GM12878 (cell line): ENCODE data around the gene DLST. TPM values are rescaled to one million over a fixed set of nuclear protein-coding genes. Genes with fewer than 3 reads are reported as not detected.

Experiments
- ATAC-seq: fragments of 200-7000 bp; cut with Tn5 transposase; 3 replicates; pipeline ENCODE4 v1.9.1; 2020; ENCODE audit warnings: mild to moderate bottlenecking, moderate library complexity
- BruUV-seq: library from RNA; stranded (reverse); fragments of 400-500 nt; replicated peaks from 2 replicates; lab custom pipeline; 2021; lab: Mats Ljungman, UMichigan
- CTCF ChIA-PET: fragments of 300-600 bp; sonication (Branson Sonifier 250); formaldehyde crosslinking; extraction: SDS; loops from one replicate; lab custom pipeline; 2021; ENCODE audit warnings: inconsistent platforms; lab: Yijun Ruan, JAX
- POLR2A ChIA-PET: fragments of 350-600 bp; formaldehyde crosslinking; extraction: SDS; loops from one replicate; lab custom pipeline; 2021; ENCODE audit warnings: inconsistent platforms; lab: Charles Lee
- RAD21 ChIA-PET: fragments of 300-600 bp; sonication (Branson Sonifier 250); formaldehyde crosslinking; loops from one replicate; lab custom pipeline; 2023; ENCODE audit warnings: antibody characterized with exemption; ENCODE audit not compliant: unreplicated experiment; lab: Charles Lee
- SMC1A ChIA-PET: fragments of 300-600 bp; sonication (Branson Sonifier 250); formaldehyde crosslinking; loops from one replicate; lab custom pipeline; 2023; ENCODE audit not compliant: unreplicated experiment, uncharacterized antibody; lab: Charles Lee
- DNase-seq: peaks from one replicate; pipeline ENCODE4 v3.0.0-alpha.2; 2011; ENCODE audit warnings: low read depth, low spot score
- FAIRE-seq: peaks from 3 replicates; lab custom pipeline; 2011; peaks lifted over from hg19 to GRCh38; lab: Jason Lieb, UNC
- H2AFZ ChIP-seq: 2 replicates; pipeline ENCODE4 v1.6.0; 2011; ENCODE audit warnings: low read depth, low read length, control low read depth; ENCODE audit not compliant: control insufficient read depth
- H3K27ac ChIP-seq: 2 replicates; pipeline ENCODE4 v1.5.1; 2011; ENCODE audit warnings: control low read depth; ENCODE audit not compliant: control insufficient read depth, insufficient read depth
- H3K27me3 ChIP-seq, 2 experiments: replicated peaks in 1 of 2; 2 replicates each; pipeline versions ENCODE4 v1.6.0 to v1.6.1; 2011; ENCODE audit warnings: low read length in 1 of 2; ENCODE audit not compliant: control insufficient read depth in 2 of 2, insufficient read depth in 2 of 2
- H3K36me3 ChIP-seq, 2 experiments: 2 replicates each; pipeline ENCODE4 v1.5.1; 2011; ENCODE audit warnings: low read length in 1 of 2; ENCODE audit not compliant: control insufficient read depth in 2 of 2, insufficient read depth in 2 of 2
- H3K4me1 ChIP-seq: 2 replicates; pipeline ENCODE4 v1.6.1; 2011; ENCODE audit warnings: mild to moderate bottlenecking, low read length, moderate library complexity, mixed read lengths; ENCODE audit not compliant: control insufficient read depth, insufficient read depth
- H3K4me2 ChIP-seq: 2 replicates; pipeline ENCODE4 v1.6.0; 2011; ENCODE audit warnings: control low read depth; ENCODE audit not compliant: control insufficient read depth, insufficient read depth
- H3K4me3 ChIP-seq: fragments of 200-600 bp; sonication (generic); 2 replicates; pipeline ENCODE4 v1.5.1; 2016
- H3K79me2 ChIP-seq: 2 replicates; pipeline ENCODE4 v1.6.0; 2011; ENCODE audit warnings: low read length; ENCODE audit not compliant: control insufficient read depth, insufficient read depth
- H3K9ac ChIP-seq: 2 replicates; pipeline ENCODE4 v1.8.0; 2011; ENCODE audit warnings: low read length, control low read depth, mixed read lengths; ENCODE audit not compliant: control insufficient read depth, insufficient read depth
- H3K9me3 ChIP-seq: replicated peaks from 3 replicates; pipeline ENCODE4 v1.5.1; 2011; ENCODE audit warnings: mild to moderate bottlenecking, low read length; ENCODE audit not compliant: control insufficient read depth, insufficient read depth
- H4K20me1 ChIP-seq: 2 replicates; pipeline ENCODE4 v1.6.0; 2011; ENCODE audit not compliant: control insufficient read depth, insufficient read depth
- HCFC1 ChIP-seq: fragments of 150-350 bp; IDR thresholded peaks from 2 replicates; pipeline ENCODE4 v1.6.1; 2014; ENCODE audit warnings: low read length
- IKZF1 ChIP-seq: fragments of 450-650 bp; conservative IDR thresholded peaks from 2 replicates; pipeline ENCODE4 v1.6.1; 2017; ENCODE audit warnings: antibody characterized with exemption, mild to moderate bottlenecking
- MYB ChIP-seq: fragments of 150-350 bp; IDR thresholded peaks from 2 replicates; pipeline ENCODE4 v1.6.1; 2014; ENCODE audit warnings: mild to moderate bottlenecking, low read depth, low read length, borderline replicate concordance
- RAD21 ChIP-seq: IDR thresholded peaks from 2 replicates; pipeline ENCODE4 v1.6.1; 2011; ENCODE audit warnings: mild to moderate bottlenecking, low read depth, low read length, moderate library complexity; ENCODE audit not compliant: insufficient read depth
- SP1 ChIP-seq: IDR thresholded peaks from one replicate; pipeline ENCODE4 v1.6.1; 2011; ENCODE audit warnings: low read depth, low read length
- STAT3 ChIP-seq: IDR thresholded peaks from 2 replicates; pipeline ENCODE4 v1.6.1; 2011; ENCODE audit warnings: low read depth, low read length, improper control_type of control experiment
- TARDBP ChIP-seq: IDR thresholded peaks from 2 replicates; pipeline ENCODE4 v1.6.1; 2016; ENCODE audit warnings: borderline replicate concordance
- WRNIP1 ChIP-seq: IDR thresholded peaks from 2 replicates; pipeline ENCODE4 v1.6.1; 2011; ENCODE audit warnings: low read depth, low read length, improper control_type of control experiment, borderline replicate concordance
- ZNF207 ChIP-seq: fragments of 450-650 bp; IDR thresholded peaks from 2 replicates; pipeline ENCODE4 v1.6.1; 2014; ENCODE audit warnings: antibody characterized with exemption, mild to moderate bottlenecking, borderline replicate concordance
- ZSCAN29 ChIP-seq: fragments of 450-650 bp; IDR thresholded peaks from 2 replicates; pipeline ENCODE4 v1.6.1; 2017; ENCODE audit warnings: mild to moderate bottlenecking, moderate library complexity
- WGBS: methylation state at CpG from one replicate; pipeline ENCODE4 v1.1.6; 2016; ENCODE audit warnings: low lambda C conversion rate; ENCODE audit not compliant: insufficient replicate concordance, insufficient coverage; ENCODE audit errors: missing lambda C conversion rate; 5-methylcytosine and 5-hydroxymethylcytosine counted together
- in situ Hi-C: fragments of 300-500 bp; cut with MboI; formaldehyde crosslinking; loops from 9 replicates; pipeline ENCODE4 v1.14.3; 2018; ENCODE audit warnings: mixed read lengths
- intact Hi-C: fragments of 100-400 bp; cut with micrococcal nuclease; formaldehyde crosslinking; loops from one replicate; pipeline ENCODE4 v1.14.2; 2022; ENCODE audit not compliant: unreplicated experiment
- polyA plus RNA-seq, 11 experiments: library from polyadenylated mRNA; depleted of rRNA in 4 of 11; unstranded in 6 of 11; stranded (reverse) in 5 of 11; fragments of >200 nt; fragmentation: Nextera tagmentation in 4 of 11; fragmentation: Illumina TruSeq in 1 of 11; extraction: Ambion mirVana in 4 of 11; extraction: Trizol in 1 of 11; gene quantifications; 1 replicate in 1 of 11; 2 replicates in 10 of 11; pipeline versions ENCODE4 v1.2.1 to v1.2.3, GENCODE V29; 2011 to 2016; ENCODE audit warnings: inconsistent platforms in 2 of 11, missing spikeins in 2 of 11, low read depth in 1 of 11
- total RNA-seq, 4 experiments: library from RNA; depleted of rRNA in 3 of 4; stranded (reverse); fragments of >200 nt in 3 of 4; fragmentation: Illumina TruSeq in 1 of 4; extraction: Trizol in 1 of 4; gene quantifications; 2 replicates each; pipeline versions ENCODE4 v1.2.1 to v1.2.3, GENCODE V29; 2013 to 2021
- TF ChIP-seq, protein P1 (sequence below): fragments of 450-650 bp; formaldehyde crosslinking; IDR thresholded peaks from 2 replicates; pipeline ENCODE4 v1.5.0; 2022; ENCODE audit warnings: mild to moderate bottlenecking, missing genetic modification characterization
- TF ChIP-seq, protein P2 (sequence below): IDR thresholded peaks from 2 replicates; pipeline ENCODE4 v1.6.1; 2011; ENCODE audit warnings: low read depth, low read length, improper control_type of control experiment, borderline replicate concordance

DLST gene
- total and polyA plus RNA-seq, 10 of the 15 experiments (the other 5 are each of a cell fraction or from before 2014, with no cell fraction given), result 2.9 to 141 (median 67.7) TPM

GRCh38 chr14:74920281-74920680 is 38.6 kb downstream of the DLST start:
- in situ Hi-C loops (no loop called here), intact Hi-C loops (no loop called here)
- FAIRE-seq (no peak), DNase-seq (no peak), ATAC-seq (no peak)
- Histone ChIP-seq H3K79me2 (no peaks in the 10 kb centered on the region), H4K20me1 (no peaks in the 10 kb centered on the region), H3K36me3 (no peaks in the 10 kb centered on the region), H3K4me3 (no peak overlapping the region), H3K4me1 (no peaks in the 10 kb centered on the region; the same call in 1 of the 2 replicates), H3K4me2 (no peak overlapping the region), H3K9ac (no peak overlapping the region), H3K9me3 (no peaks in the 10 kb centered on the region), H3K27ac (no peak overlapping the region), H3K27me3 (no peaks in the 10 kb centered on the region), H2AFZ (no peak overlapping the region)
- no peak for TF ChIP-seq ZNF207
- ChIA-PET RAD21 (no interaction called here), POLR2A (no interaction called here), SMC1A (no interaction called here), CTCF (interaction anchor here (0.9 to 1.9 kb wide), 3 partner anchors 14 to 168 kb away, joined by 3 to 8 read pairs (median 5); no protein-coding TSS in a partner anchor)
- WGBS, result 55% methylated on average over 4 of the region's 4 CpGs
- no TSS peak for BruUV-seq

- Histone ChIP-seq H3K27me3 (no peaks in the 10 kb centered on the region), H4K20me1 (no peaks in the 10 kb centered on the region), H3K4me1 (no peaks in the 10 kb centered on the region; the same call in 1 of the 2 replicates), H3K36me3 (no peaks in the 10 kb centered on the region), H3K79me2 (no peaks in the 10 kb centered on the region), H3K4me2 (no peak overlapping the region), H2AFZ (no peak overlapping the region), H3K9ac (no peak overlapping the region), H3K27ac (no peak overlapping the region), H3K4me3 (no peak overlapping the region), H3K9me3 (no peaks in the 10 kb centered on the region)
- CTCF ChIA-PET, result interaction anchor here (0.7 to 1.9 kb wide), 4 partner anchors 9 to 207 kb away, joined by 3 to 8 read pairs (median 4); no protein-coding TSS in a partner anchor
- no TSS peak for BruUV-seq
- RAD21 ChIA-PET, result no interaction called here
- in situ Hi-C loops, result no loop called here
- 89% methylated on average over 19 of the region's 19 CpGs for WGBS
- SMC1A ChIA-PET, result interaction anchor here (0.7 to 1.2 kb wide), 2 partner anchors 10 to 167 kb away, joined by 3 read pairs; no protein-coding TSS in a partner anchor
- DNase-seq (no peak), FAIRE-seq (no peak), ATAC-seq (no peak)
- intact Hi-C loops, result no loop called here
- POLR2A ChIA-PET, result interaction anchor here (0.6 kb wide), 1 partner anchor 182 kb away, joined by 3 read pairs; no protein-coding TSS in a partner anchor
- TF ChIP-seq STAT3 (no peak), WRNIP1 (no peak), ZSCAN29 (no peak), IKZF1 (no peak), TARDBP (no peak), MYB (no peak), RAD21 (no peak), HCFC1 (no peak), SP1 (no peak)
- TF ChIP-seq, protein P1, sequence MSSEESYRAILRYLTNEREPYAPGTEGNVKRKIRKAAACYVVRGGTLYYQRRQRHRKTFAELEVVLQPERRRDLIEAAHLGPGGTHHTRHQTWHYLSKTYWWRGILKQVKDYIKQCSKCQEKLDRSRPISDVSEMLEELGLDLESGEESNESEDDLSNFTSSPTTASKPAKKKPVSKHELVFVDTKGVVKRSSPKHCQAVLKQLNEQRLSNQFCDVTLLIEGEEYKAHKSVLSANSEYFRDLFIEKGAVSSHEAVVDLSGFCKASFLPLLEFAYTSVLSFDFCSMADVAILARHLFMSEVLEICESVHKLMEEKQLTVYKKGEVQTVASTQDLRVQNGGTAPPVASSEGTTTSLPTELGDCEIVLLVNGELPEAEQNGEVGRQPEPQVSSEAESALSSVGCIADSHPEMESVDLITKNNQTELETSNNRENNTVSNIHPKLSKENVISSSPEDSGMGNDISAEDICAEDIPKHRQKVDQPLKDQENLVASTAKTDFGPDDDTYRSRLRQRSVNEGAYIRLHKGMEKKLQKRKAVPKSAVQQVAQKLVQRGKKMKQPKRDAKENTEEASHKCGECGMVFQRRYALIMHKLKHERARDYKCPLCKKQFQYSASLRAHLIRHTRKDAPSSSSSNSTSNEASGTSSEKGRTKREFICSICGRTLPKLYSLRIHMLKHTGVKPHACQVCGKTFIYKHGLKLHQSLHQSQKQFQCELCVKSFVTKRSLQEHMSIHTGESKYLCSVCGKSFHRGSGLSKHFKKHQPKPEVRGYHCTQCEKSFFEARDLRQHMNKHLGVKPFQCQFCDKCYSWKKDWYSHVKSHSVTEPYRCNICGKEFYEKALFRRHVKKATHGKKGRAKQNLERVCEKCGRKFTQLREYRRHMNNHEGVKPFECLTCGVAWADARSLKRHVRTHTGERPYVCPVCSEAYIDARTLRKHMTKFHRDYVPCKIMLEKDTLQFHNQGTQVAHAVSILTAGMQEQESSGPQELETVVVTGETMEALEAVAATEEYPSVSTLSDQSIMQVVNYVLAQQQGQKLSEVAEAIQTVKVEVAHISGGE (CRISPR knock-in tag), result no peak
- TF ChIP-seq, protein P2, sequence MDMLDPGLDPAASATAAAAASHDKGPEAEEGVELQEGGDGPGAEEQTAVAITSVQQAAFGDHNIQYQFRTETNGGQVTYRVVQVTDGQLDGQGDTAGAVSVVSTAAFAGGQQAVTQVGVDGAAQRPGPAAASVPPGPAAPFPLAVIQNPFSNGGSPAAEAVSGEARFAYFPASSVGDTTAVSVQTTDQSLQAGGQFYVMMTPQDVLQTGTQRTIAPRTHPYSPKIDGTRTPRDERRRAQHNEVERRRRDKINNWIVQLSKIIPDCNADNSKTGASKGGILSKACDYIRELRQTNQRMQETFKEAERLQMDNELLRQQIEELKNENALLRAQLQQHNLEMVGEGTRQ, result no peak
Observed at GRCh38 chr14:74921053-74921620, 39.4 kb downstream of the DLST start.
